ENCODE measurements around the gene TESK1. TPM values are rescaled to one million over a fixed set of nuclear protein-coding genes. Genes with fewer than 3 reads are reported as not detected.

The TESK1 gene
- total and polyA plus RNA-seq, 2 of the 8 experiments (the other 6 are each of a cell fraction or from before 2014, with no cell fraction given): 13.5 to 13.9 TPM

GRCh38 chr9:35557320-35557719, 47.7 kb upstream of the TESK1 start:
- Histone ChIP-seq H4K91ac (replicated peaks; ENCODE audit: insufficient read length, low read length) (no peak overlapping the region), H3K4me3 (ENCODE audit: extremely low read depth in 1 of 4, insufficient read depth in 2 of 4, low read depth in 3 of 4, low read length in 4 of 4) (no peak overlapping the region), H2BK120ac (replicated peaks; ENCODE audit: low read depth, low read length) (no peak overlapping the region), H2BK12ac (ENCODE audit: low read depth, low read length) (no peak overlapping the region), H3K4me1 (replicated peaks in 1 of 4; ENCODE audit: control insufficient read depth in 3 of 4, insufficient read depth in 4 of 4, low read length in 3 of 4) (peaks cover 0 to 4% (median 0%) of the 10 kb centered on the region in 4 experiments; a peak in 2 of 7 replicates), H3K4me2 (ENCODE audit: insufficient read depth in 1 of 2, low read depth in 2 of 2, low read length in 2 of 2) (no peak overlapping the region), H3K14ac (ENCODE audit: insufficient read length) (no peak overlapping the region), H3K23ac (ENCODE audit: insufficient read length) (no peak overlapping the region), H3K56ac (replicated peaks; ENCODE audit: insufficient read length, low read depth, low read length) (no peak overlapping the region), H3K79me1 (ENCODE audit: low read depth, low read length) (no peaks in the 10 kb centered on the region), H3K18ac (ENCODE audit: extremely low read depth, low read length) (no peak overlapping the region), H3K27me3 (replicated peaks in 1 of 4; ENCODE audit: control insufficient read depth in 3 of 4, extremely low read depth in 1 of 4, insufficient read depth in 3 of 4, low read length in 3 of 4) (no peaks in the 10 kb centered on the region), H4K5ac (ENCODE audit: insufficient read length, low read depth, low read length) (no peak overlapping the region), H2BK5ac (ENCODE audit: low read depth, low read length) (no peak overlapping the region), H3K9ac (replicated peaks in 1 of 4; ENCODE audit: extremely low read depth in 1 of 4, low read depth in 3 of 4, low read length in 3 of 4) (no peak overlapping the region), H3K9me3 (ENCODE audit: insufficient read depth in 2 of 2, low read depth in 1 of 2, low read length in 1 of 2) (no peaks in the 10 kb centered on the region), H4K20me1 (replicated peaks in 1 of 2; ENCODE audit: control insufficient read depth in 1 of 2, insufficient read depth in 2 of 2, low read length in 2 of 2) (peaks cover 0 to 2% of the 10 kb centered on the region in 2 experiments), H2AK5ac (ENCODE audit: low read depth, low read length) (no peak overlapping the region), H3K79me2 (ENCODE audit: control insufficient read depth in 1 of 2, insufficient read depth in 2 of 2, low read length in 2 of 2) (no peaks in the 10 kb centered on the region; a peak in 1 of 4 replicates), H4K8ac (ENCODE audit: extremely low read depth, insufficient read depth, low read length) (no peak overlapping the region), H3K4ac (replicated peaks; ENCODE audit: insufficient read length, low read depth, low read length) (no peak overlapping the region), H3K36me3 (ENCODE audit: control insufficient read depth in 2 of 4, insufficient read depth in 4 of 4, low read length in 3 of 4) (no peaks in the 10 kb centered on the region; a peak in 1 of 8 replicates), H2BK15ac (ENCODE audit: low read length) (no peak overlapping the region), H2BK20ac (ENCODE audit: low read length) (no peak overlapping the region), H2AFZ (ENCODE audit: low read length) (no peak overlapping the region), H3K23me2 (ENCODE audit: low read depth, low read length) (no peaks in the 10 kb centered on the region), H3K27ac (ENCODE audit: low read depth, low read length) (no peak overlapping the region)
- 85% methylated on average over 6 of the region's 6 CpGs; no CpG with 5 or more reads in 1 of the 2 experiments for WGBS, 2 experiments (ENCODE audit: extremely low coverage in 1 of 2, insufficient coverage in 1 of 2, insufficient read length in 1 of 2, insufficient replicate concordance in 2 of 2, low coverage in 1 of 2, low lambda C conversion rate in 2 of 2, missing lambda C conversion rate in 1 of 2)
- ChIA-PET POLR2A (ENCODE audit: partially characterized antibody) (interaction anchor here (1.3 to 1.6 kb wide), 3 partner anchors 9 to 59 kb away, joined by 4 read pairs; no protein-coding TSS in a partner anchor), CTCF (ENCODE audit: partially characterized antibody) (interaction anchor here (0.5 to 18.3 kb wide), 9 partner anchors 9 to 507 kb away, joined by 3 to 181 read pairs (median 5); partner anchors contain the start of gene RUSC2)
- DNase-seq (ENCODE audit: low read depth in 1 of 2, low spot score in 2 of 2) (no peak), FAIRE-seq (no peak)
- TF ChIP-seq SP4 (IDR thresholded peaks at IDR 0.05; ENCODE audit: low read length) (no peak), RXRA (IDR thresholded peaks at IDR 0.05; ENCODE audit: insufficient read depth, low read depth, low read length) (no peak), POLR2A (IDR thresholded peaks at IDR 0.05; ENCODE audit: control extremely low read depth in 1 of 2, low read depth in 2 of 2, low read length in 2 of 2) (no peak), SRF (IDR thresholded peaks at IDR 0.05; ENCODE audit: low read depth, low read length) (no peak), NRF1 (IDR thresholded peaks at IDR 0.05; ENCODE audit: low read depth, low read length) (no peak), EP300 (IDR thresholded peaks at IDR 0.05; ENCODE audit: borderline replicate concordance in 1 of 2, low read depth in 2 of 2, low read length in 2 of 2) (no peak), TAF7 (optimal IDR thresholded peaks at IDR 0.05; ENCODE audit: borderline replicate concordance, low read depth, low read length) (no peak)
- TF ChIP-seq, protein P1, sequence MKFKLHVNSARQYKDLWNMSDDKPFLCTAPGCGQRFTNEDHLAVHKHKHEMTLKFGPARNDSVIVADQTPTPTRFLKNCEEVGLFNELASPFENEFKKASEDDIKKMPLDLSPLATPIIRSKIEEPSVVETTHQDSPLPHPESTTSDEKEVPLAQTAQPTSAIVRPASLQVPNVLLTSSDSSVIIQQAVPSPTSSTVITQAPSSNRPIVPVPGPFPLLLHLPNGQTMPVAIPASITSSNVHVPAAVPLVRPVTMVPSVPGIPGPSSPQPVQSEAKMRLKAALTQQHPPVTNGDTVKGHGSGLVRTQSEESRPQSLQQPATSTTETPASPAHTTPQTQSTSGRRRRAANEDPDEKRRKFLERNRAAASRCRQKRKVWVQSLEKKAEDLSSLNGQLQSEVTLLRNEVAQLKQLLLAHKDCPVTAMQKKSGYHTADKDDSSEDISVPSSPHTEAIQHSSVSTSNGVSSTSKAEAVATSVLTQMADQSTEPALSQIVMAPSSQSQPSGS (IDR thresholded peaks at IDR 0.05; ENCODE audit: low read length): no peak
- TF ChIP-seq, protein P2, sequence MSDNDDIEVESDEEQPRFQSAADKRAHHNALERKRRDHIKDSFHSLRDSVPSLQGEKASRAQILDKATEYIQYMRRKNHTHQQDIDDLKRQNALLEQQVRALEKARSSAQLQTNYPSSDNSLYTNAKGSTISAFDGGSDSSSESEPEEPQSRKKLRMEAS (IDR thresholded peaks at IDR 0.05): no peak
- TF ChIP-seq, protein P3, sequence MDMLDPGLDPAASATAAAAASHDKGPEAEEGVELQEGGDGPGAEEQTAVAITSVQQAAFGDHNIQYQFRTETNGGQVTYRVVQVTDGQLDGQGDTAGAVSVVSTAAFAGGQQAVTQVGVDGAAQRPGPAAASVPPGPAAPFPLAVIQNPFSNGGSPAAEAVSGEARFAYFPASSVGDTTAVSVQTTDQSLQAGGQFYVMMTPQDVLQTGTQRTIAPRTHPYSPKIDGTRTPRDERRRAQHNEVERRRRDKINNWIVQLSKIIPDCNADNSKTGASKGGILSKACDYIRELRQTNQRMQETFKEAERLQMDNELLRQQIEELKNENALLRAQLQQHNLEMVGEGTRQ (IDR thresholded peaks at IDR 0.05; ENCODE audit: low read length): no peak
